D721Med (cell line): Measurements from ENCODE around the gene CREB3L2.

Source experiments
- DNase-seq: peaks from one replicate; pipeline ENCODE4 v3.0.0; 2011; ENCODE audit warnings: low spot score; ENCODE audit not compliant: insufficient read length
- FAIRE-seq: peaks from 2 replicates; lab custom pipeline; 2011; peaks lifted over from hg19 to GRCh38; lab: Jason Lieb, UNC
- TF ChIP-seq, protein P1 (sequence below): IDR thresholded peaks from 2 replicates; pipeline ENCODE4 v1.5.1; 2012; ENCODE audit warnings: mild to moderate bottlenecking, control low read depth; ENCODE audit not compliant: insufficient read depth; ENCODE audit errors: missing control alignments

CREB3L2 gene

DNA sequence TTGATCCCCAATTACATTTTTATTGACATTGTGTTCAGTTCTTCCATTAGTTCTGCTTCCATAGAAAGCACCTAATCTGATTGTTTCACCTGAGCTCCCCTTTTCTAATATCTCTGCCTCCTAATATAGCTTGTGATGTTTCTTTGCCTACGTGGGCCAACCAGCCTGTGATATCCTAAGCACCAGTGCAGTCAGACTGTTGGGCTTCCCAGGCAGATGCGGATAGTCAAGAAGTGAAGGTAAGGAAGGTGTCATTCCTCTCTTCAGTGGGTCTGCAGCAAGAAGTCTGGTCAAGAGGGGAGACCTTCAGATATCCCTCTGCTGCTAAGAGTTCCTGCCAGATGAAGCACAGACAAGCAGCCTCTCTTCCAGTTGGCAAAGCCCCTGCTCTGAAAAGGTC, 138.9 kb downstream of the CREB3L2 start:
- DNase-seq (no peak), FAIRE-seq (no peak)
- TF ChIP-seq, protein P1, sequence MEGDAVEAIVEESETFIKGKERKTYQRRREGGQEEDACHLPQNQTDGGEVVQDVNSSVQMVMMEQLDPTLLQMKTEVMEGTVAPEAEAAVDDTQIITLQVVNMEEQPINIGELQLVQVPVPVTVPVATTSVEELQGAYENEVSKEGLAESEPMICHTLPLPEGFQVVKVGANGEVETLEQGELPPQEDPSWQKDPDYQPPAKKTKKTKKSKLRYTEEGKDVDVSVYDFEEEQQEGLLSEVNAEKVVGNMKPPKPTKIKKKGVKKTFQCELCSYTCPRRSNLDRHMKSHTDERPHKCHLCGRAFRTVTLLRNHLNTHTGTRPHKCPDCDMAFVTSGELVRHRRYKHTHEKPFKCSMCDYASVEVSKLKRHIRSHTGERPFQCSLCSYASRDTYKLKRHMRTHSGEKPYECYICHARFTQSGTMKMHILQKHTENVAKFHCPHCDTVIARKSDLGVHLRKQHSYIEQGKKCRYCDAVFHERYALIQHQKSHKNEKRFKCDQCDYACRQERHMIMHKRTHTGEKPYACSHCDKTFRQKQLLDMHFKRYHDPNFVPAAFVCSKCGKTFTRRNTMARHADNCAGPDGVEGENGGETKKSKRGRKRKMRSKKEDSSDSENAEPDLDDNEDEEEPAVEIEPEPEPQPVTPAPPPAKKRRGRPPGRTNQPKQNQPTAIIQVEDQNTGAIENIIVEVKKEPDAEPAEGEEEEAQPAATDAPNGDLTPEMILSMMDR: no peak

DNA sequence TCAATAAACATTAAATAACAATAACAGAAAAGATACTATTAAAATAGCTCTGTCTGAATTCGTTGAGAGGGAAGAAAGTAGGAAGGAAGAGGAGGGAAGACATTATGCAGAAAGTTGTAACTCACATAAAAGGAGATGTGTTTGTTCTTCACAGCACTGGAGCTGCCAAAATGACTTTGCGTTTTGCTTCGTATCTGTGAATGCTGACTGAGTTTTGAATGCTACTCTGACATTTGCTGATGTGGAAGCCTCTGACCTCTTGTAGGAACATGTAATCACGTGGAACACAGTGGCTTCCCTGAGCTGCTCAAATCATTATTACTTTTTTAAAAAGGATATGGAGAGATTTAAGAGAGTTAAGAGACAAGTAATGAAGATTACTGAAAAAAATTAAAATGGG, 139.5 kb downstream of the CREB3L2 start:
- no peak for DNase-seq
- FAIRE-seq: no peak
- TF ChIP-seq, protein P1: no peak

DNA sequence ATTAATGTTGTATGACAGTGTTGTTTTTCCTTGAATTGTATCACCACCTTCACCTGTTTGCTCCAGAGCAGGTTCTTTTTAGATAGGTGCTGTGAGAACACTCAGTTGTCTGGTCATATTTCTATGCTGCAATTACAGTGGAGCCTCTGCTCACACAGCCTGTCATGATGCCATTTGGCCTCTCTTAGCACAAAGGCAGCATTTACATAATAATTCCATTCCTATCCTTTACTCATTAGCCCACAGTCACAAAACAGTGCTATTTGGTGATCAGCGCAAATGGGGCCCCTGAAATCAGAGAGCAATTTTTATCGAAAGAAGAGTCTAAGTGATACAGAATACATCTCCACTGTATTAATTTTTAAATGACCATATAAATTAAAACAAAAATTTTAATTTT, 141.3 kb downstream of the CREB3L2 start:
- DNase-seq (no peak), FAIRE-seq (no peak)
- TF ChIP-seq, protein P1: no peak

DNA sequence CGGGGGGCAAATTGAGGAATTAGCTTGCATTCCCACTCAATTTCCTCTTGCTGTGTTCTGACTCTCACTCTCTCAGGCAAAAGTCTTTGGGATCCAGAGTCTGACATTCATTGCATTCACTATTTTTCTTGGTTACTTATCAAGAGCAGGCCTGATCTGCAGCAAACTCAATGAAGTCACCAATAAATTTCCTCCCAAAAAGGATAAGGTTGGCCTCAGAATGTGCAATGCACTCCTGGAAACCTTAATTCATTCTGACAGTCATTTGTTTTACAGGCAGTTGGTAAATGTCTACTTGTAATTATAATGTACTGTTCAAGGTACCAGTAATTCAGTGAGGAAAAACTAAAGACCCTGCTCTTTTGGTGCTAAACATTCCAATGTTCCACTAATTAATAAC, 148.8 kb downstream of the CREB3L2 start:
- TF ChIP-seq, protein P1: no peak
- FAIRE-seq: no peak

DNA sequence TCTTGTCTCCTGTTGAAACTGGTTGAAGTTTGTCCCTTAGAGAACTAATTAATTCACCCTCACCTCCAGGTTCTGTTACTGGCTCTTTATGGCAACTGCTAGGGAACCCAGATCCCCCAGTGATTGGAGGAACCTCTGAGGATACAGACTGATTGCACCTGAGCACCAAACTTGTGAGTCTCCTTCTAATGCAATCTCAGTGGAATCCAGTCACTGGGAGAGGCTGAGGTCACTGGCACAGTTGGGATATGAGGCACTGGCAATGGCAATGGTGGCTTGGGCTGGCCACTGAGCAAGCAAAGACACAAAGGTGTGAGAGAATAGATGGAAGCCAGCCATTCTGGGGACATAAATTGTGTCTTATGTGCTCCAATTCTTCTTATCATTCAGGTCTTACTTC, 149.8 kb downstream of the CREB3L2 start:
- TF ChIP-seq, protein P1: no peak
- FAIRE-seq (no peak), DNase-seq (no peak)

More for the DNA sequence above, 148.8 kb downstream of the CREB3L2 start:
- no peak for DNase-seq

DNA sequence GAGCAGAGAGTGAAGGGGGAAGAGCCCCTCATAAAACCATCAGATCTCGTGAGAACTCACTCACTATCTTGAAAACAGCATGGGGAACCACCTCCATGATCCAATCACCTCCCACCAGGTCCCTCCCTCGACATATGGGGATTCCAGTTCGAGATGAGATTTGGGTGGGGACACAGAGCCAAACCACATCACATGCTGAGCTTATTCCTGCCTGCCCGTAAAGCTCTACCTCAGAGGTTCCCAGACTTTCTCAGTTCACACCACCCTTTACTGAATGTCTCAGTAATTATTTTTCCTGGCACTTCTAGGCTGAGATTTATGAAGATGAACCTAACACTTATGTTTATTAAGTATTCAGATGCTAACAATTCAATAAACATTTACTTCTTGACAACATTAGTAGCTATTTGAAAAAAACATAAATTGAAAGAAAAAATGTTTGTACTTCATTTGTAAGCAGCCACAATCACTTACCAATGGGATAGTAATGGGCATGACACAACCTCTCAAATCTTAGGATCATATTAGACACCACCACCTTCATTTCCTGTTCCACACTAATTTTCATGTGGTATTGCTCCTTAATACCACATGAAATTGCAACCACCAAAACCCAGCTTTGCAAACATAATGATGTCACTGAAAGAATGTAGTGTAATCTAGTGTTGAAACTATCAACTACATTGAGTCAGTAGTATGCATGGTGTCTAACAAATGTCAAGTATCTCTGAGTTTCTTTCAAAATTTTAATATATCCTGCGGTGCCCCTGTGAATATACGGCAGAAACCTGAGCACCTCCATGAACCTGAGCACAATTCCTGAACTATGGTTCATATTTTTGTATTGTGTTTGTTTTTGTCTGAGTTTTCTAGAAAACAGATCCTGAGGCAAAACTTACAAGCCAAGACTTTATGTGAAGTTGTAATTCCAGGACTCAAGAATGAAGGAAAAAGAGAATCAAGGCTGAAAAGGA, 150.6 kb downstream of the CREB3L2 start:
- no peak for DNase-seq
- TF ChIP-seq, protein P1: no peak
- FAIRE-seq: no peak

DNA sequence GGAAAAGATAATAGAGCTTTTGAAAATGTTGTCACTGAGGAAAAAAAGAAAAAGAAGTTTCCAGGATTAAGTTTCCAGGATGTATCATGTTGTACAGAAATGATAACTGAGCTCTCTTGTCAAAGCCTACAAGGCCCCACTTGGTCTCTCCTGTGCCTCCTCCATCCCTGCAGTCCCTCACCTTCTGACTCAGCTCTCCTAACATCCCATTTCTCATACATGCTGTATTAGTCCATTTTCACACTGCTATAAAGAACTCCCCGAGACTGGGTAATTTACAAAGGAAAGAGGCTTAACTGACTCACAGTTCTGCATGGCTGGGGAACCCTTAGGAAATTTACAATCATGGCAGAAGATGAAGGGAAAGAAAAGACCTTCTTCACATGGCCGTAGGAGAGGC, 151.3 kb downstream of the CREB3L2 start:
- TF ChIP-seq, protein P1: no peak
- no peak for FAIRE-seq
- DNase-seq: no peak
